Heart left ventricle (tissue), 13 donors: Measurements from ENCODE around the gene SPDYE8.
"Not testable (repeated sequence)": the region's sequence is repeated elsewhere in the genome, so short reads cannot be mapped to it uniquely, and the experiment has no call there.

Source experiments
- POLR2A ChIP-seq, 2 donors: fragments of 450-650 bp; IDR thresholded peaks; one replicate each; pipeline ENCODE4 v1.6.1; 2017; ENCODE audit warnings: antibody characterized with exemption in 2 of 2, mild to moderate bottlenecking in 2 of 2, moderate library complexity in 2 of 2
- TF ChIP-seq, protein P1 (sequence below), 12 donors: fragments of 200-600 bp; sonication (generic) in 4 of 12; IDR thresholded peaks; one replicate each; pipeline versions ENCODE4 v1.5.0 to v1.8.0; 2018 to 2022; ENCODE audit warnings: antibody characterized with exemption in 12 of 12, mild to moderate bottlenecking in 5 of 12
- donor health status: ischemic (EF 13 %, LVEDD 7.1; RV severe dilation, severe dysfunction).
- donor health status: DM: no; HTN: yes; CAD: no.
- donor health status: DM: no; HTN: no; CAD: no.
- donor health status: ischemic (EF 25% LVEDD 6.9; RV normal size, moderate dysfunction).
- donor health status: ischemic (EF 25% LVEDD 5.7; RV mildly dilated, moderate dysfunction).
- donor health status: ischemic (EF 35%, LVEDD 5.7; RV mildly dilated, moderate dysfunction).
- donor health status: nonischemic (EF 11% LVEDD 7.7; RV severe dilation, severe dysfunction).
- donor health status: DM: yes; HTN: yes; CAD: no.
- donor health status: PGD.
- donor health status: ischemic (EF 29% LVEDD 5.4; RV normal size, mild dysfunction).
- donor health status: nonischemic (EF 23%, LVEDD 6.1; RV moderate dilation, normal function).

DNA sequence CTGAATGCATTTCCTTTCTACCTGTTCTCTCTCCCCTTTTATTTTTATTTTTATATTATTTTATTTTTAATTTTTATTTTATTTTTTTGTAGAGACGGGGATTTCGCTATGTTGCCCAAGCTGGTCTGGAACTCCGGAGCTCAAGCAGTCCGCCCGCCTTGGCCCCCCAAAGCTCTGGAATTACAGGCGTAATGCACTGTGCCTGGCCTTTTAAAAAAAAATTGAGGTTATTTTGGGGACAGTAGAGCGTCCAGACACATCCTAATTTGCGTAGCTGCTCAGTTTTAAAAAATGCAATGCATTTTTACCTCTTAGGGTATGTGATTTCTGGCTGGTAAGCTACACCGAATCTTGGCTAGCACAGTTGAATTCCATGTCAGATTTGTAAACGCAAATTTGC is 23.1 kb downstream of the SPDYE8 start:
- TF ChIP-seq POLR2A (IDR thresholded peaks at IDR 0.05): not testable (repeated sequence)
- TF ChIP-seq, protein P1, sequence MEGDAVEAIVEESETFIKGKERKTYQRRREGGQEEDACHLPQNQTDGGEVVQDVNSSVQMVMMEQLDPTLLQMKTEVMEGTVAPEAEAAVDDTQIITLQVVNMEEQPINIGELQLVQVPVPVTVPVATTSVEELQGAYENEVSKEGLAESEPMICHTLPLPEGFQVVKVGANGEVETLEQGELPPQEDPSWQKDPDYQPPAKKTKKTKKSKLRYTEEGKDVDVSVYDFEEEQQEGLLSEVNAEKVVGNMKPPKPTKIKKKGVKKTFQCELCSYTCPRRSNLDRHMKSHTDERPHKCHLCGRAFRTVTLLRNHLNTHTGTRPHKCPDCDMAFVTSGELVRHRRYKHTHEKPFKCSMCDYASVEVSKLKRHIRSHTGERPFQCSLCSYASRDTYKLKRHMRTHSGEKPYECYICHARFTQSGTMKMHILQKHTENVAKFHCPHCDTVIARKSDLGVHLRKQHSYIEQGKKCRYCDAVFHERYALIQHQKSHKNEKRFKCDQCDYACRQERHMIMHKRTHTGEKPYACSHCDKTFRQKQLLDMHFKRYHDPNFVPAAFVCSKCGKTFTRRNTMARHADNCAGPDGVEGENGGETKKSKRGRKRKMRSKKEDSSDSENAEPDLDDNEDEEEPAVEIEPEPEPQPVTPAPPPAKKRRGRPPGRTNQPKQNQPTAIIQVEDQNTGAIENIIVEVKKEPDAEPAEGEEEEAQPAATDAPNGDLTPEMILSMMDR (IDR thresholded peaks at IDR 0.05): not testable (repeated sequence)
